Stimulated activated CD4-positive, alpha-beta T cell treated with anti-CD3 and anti-CD28 coated beads, Interleukin-4, amount 100 ng/mL, for 24 hours (primary cell): Measurements from ENCODE around the gene LRRC40.
"Not testable (repeated sequence)": the region's sequence is repeated elsewhere in the genome, so short reads cannot be mapped to it uniquely, and the experiment has no call there.

Experiments
- DNase-seq: peaks from one replicate; pipeline ENCODE4 v3.0.0-alpha.2; 2020

The LRRC40 gene

GRCh38 chr1:70205434-70206118 is at the start of gene LRRC40:
TSS of gene LRRC40 (minus strand) at chr1:70205579. CDS start at chr1:70205540, 39 bp downstream.
- peak; percentile 95 for DNase-seq

GRCh38 chr1:70248729-70249128 is 43.4 kb upstream of the LRRC40 start:
- DNase-seq, result no peak

- DNase-seq, result no peak
Measured at GRCh38 chr1:70247768-70248167, 42.4 kb upstream of the LRRC40 start.

- no peak for DNase-seq
Measured at GRCh38 chr1:70247122-70247521, 41.7 kb upstream of the LRRC40 start.

- no peak for DNase-seq
Measured at GRCh38 chr1:70239940-70240339, 34.6 kb upstream of the LRRC40 start.

GRCh38 chr1:70234733-70235132 is 29.4 kb upstream of the LRRC40 start:
- DNase-seq, result no peak

- no peak for DNase-seq
Measured at GRCh38 chr1:70231475-70231874, 26.1 kb upstream of the LRRC40 start.

- DNase-seq, result no peak
Measured at GRCh38 chr1:70228670-70229069, 23.3 kb upstream of the LRRC40 start.

GRCh38 chr1:70227439-70227838 is 22.1 kb upstream of the LRRC40 start:
- DNase-seq, result no peak

GRCh38 chr1:70224954-70225353 is 19.6 kb upstream of the LRRC40 start:
- no peak for DNase-seq

- no peak for DNase-seq
Measured at GRCh38 chr1:70222716-70223235, 17.4 kb upstream of the LRRC40 start.

GRCh38 chr1:70221238-70222121 is 16.1 kb upstream of the LRRC40 start, which contains the start of gene SRSF11:
TSS of gene SRSF11 (plus strand) at chr1:70221380. CDS start at chr1:70221637, 257 bp downstream.
- peak; percentile 98 for DNase-seq

- DNase-seq, result no peak
Measured at GRCh38 chr1:70220517-70221237, 15.3 kb upstream of the LRRC40 start.

- DNase-seq, result no peak
Measured at GRCh38 chr1:70220015-70220414, 14.6 kb upstream of the LRRC40 start.

- DNase-seq, result no peak
Measured at GRCh38 chr1:70211541-70211940, 6.2 kb upstream of the LRRC40 start.

GRCh38 chr1:70210820-70211219 is 5.4 kb upstream of the LRRC40 start:
- no peak for DNase-seq

- no peak for DNase-seq
Measured at GRCh38 chr1:70208292-70208691, 2.9 kb upstream of the LRRC40 start.

- DNase-seq, result no peak
Measured at GRCh38 chr1:70207492-70207891, 2.1 kb upstream of the LRRC40 start.

GRCh38 chr1:70206833-70207232 is 1.5 kb upstream of the LRRC40 start:
- DNase-seq, result not testable (repeated sequence)

GRCh38 chr1:70205071-70205433 is 327 bp downstream of the LRRC40 start:
- DNase-seq, result no peak

- no peak for DNase-seq
Measured at GRCh38 chr1:70204600-70204999, 779 bp downstream of the LRRC40 start.

- no peak for DNase-seq
Measured at GRCh38 chr1:70204139-70204538, 1.2 kb downstream of the LRRC40 start.

- DNase-seq, result no peak
Measured at GRCh38 chr1:70202173-70202758, 3.1 kb downstream of the LRRC40 start.
